Limb (tissue), 2 donors: Measurements from ENCODE around the gene DLD.

Experiments used
- DNase-seq, 2 donors: peaks; one replicate each; pipeline ENCODE4 v3.0.0-alpha.2; 2016; ENCODE audit errors: extremely low spot score in 2 of 2

The DLD gene

GRCh38 chr7:107968449-107968848 is 77.5 kb downstream of the DLD start:
- DNase-seq, result no peak

GRCh38 chr7:107969856-107970255 is 78.9 kb downstream of the DLD start:
- DNase-seq, result no peak
